HG03439 (cell line): ENCODE results near the gene SLC10A3.

Experiments
- ATAC-seq: cut with Tn5 transposase; IDR thresholded peaks from one replicate; pipeline ENCODE4 v1.9.1; 2021; ENCODE audit warnings: mild to moderate bottlenecking, moderate library complexity; ENCODE audit not compliant: unreplicated experiment

SLC10A3 gene

DNA sequence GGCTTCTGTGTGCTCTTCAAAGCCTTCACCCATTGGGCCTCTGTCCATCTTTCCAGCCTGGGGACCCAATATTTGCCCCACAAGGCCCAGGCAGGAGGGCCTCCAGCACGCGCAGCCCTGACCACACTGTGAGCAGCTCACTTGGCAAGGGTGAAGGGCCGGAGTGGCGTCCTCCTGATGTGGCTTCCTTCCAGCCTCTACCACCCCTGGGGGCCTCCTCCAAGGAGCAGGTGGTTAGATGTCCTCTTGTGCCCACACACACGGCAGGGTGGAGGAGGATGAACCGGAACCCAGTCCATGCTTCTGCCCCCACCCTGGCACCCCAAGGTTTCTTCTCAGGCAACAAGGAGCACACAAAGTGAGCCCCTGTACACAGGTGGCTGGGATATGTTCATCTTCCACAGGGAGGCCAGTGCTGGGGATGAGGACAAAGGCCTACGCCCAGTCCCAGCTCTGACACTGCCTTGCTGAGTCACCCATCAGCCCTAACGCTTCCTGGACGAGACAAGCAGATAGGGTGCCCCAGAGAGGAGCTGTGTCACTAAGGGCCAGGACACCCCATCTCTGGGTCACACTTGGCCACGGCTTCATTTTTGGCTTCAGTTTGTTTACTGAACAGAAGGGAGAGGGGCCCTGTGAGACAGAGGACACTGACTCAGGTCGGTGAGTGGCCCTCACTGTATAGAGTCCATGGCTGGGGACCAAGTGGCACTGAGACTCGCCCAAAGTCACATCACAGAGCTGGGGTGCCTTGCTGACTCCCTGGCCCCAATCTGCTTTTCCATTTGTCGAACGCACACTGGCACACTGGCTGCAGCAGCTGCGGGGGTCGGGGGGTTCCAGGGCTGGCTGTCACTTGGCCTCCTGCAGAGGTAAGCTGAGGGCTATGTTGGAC lies 5.9 kb downstream of the SLC10A3 start:
- ATAC-seq: no peak

DNA sequence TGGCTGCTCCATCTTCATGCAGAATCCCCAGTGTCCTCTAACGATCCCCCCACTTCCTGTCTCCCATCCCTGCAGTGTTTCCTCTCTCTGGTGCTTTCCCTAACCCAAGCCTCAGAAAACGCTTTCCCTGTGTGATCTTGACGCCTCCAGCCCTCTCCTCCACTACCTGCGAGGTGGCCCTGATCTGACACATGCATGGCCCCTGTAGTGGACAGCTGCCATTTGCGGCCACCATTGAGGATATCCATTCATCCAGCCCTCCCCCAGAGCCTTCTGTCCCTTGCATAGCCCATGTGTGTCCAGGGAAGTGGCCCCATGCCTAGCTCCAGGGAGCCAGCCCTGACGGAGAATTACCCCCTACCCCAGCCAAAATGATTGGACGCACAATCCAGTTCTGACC lies 7.1 kb downstream of the SLC10A3 start:
- ATAC-seq: no peak

DNA sequence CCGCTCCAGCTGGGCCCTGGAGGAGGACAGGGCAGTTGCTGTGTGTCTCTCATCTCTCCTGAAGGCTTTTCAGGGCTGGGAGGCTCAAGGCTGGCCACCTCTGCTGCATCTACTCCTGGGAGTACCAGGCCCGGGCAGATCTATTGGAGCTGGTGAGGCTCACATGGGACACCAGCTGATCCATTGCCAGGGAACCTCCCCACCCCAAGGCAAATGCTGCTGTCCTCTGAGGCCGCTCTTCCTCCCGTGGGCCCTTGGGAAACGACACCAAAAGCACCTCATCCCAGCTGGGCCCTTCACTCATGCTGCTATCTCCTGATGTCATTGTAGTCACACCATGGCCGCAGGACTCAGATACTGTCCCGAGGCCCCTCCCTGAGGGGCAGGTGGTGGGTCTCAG lies 7.6 kb downstream of the SLC10A3 start:
- no peak for ATAC-seq

DNA sequence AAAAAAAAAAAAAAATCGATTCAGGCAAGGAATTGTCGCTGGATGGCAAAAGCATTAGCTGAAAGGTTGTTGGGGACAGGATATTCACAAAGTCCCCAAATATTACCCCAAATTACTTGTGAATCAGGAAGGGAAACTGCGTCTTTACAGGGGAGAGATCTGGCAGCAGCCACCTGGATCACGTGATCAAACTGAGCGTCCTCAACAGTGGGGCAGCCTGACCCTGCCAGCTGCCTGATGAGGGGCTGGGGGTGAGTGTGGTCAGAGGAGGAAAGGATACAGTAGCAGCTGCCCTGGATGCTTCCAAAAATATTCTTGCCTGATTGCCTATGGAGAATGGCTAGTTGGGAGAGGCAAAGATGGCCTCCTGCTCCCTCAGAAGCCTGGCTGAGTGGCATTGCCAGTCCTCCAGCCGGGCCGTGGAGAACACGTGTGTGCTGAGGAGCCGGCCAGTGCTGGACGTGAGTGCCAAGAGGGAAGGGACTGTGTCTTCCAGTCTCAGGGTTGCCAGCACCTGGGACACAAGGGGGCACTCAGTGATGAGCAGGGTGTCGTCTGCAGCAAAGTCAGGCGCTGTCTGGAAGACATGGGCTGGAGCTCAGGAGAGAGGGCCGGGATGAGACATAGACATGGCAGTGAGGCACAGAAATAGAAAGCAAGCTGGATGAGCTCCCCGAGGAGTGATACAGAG lies 8.4 kb downstream of the SLC10A3 start:
- ATAC-seq: no peak

DNA sequence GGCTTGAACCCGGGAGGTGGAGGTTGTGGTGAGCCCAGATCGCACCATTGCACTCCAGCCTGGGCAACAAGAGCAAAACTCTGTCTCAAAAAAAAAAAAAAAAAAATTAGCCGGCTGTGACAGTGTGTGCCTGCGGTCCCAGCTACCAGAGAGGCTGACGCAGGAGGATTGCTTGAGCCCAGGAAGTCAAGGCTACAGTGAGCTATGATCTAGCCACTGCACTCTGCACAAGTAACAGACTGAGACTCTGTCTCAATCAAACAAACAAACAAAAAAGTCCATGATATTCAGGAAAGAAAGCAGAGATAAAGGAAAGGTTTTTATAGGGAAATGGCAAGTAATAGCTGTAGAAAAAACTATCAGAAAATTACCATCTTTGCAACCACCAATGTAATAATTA lies 9.2 kb downstream of the SLC10A3 start:
- ATAC-seq: no peak

DNA sequence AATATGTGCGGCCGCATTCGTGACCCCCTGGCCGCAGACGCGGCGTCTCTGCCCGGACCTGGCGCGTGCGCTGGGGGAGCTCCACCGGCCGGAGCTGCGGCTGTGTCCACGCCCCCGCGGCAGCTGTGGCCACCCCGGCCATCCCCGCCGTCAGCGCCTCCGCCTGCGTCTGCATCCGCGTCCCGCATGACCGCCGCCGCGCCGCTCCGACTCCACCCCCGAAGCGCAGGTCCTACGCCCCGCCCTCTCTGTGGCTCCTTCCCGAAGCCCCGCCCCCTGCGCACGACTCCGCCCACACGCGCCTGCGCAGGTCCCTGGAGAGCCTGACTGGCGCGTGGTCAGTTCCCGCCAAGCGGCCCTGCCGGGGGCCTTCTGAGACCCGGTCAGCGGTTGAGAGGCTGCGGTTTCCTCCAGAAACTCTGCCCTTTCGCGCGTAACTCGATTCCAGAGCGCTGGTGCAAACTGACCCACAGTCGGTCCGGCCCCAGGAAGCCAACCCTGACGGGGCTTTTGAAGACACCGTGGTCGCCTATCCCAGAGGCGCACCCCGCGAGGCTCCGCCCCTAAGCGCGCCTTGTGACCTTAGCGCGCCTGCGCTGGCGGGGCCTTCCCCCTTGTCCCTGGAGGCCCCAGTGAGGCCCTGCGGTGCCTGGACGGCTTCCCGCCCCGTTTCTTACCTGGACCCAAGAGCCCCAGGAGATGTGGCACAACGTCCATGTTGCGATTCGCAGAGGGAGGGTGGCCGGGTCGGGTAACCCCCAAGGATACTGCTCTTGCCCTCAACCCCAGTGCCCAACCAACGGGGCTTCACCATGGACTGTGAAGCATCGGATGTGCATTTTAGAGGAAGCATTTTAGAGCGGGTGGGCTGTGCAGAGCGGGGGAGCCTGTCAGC lies 11.5 kb downstream of the SLC10A3 start, which contains the start of gene LAGE3:
TSS of gene LAGE3 (minus strand) at position 554 of the 895 bp plus-strand sequence. CDS start at position 188, 366 bp downstream.
- peak; percentile 85 for ATAC-seq

DNA sequence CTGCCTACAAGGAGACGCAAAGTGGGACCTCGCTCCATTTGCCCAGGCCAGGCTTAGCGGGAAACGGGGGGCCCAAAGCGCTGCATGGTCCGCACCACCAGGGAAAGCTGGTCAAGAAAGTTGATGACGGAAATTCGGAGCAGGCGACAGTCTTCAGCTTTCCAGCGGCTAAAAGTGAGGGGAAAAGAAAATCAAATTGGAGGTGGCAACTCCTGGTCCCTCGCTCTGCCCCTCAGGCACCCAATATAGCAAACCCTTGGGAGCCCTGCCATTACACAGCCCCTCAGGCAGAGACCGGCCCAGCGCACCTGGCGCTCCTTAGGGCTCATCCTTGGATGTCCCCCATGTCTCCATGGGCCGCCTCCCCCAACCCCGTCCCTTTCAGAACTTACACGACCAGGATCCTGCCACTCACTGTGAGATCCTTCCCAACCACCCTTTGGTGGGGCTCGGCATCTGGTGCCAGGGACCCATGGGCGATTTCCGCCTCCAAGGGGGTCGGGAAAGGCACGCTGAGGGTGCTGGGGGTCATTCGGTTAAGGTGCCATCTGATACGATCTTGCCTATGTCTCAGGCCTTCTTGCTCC lies 12.4 kb downstream of the SLC10A3 start:
- no peak for ATAC-seq

DNA sequence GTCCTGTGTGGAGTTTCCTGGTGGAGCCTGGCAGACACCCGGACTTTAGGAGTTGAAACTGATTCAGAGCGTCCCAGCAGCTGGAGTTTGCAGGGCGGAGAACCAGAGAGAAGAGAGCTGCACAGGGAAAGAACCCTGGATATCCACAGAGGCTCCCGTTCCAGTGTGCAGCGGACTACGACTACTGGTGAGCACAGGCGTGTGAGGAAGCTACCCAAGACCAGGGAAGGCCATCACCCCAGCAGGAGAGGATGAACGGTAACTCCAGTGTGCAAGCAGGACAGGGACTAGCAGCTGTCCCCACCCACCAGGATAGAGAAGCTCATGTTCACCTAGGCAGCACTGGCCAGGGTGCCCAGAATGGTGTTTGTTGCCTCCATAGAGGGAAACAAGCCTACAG lies 13.6 kb downstream of the SLC10A3 start:
- ATAC-seq: no peak

DNA sequence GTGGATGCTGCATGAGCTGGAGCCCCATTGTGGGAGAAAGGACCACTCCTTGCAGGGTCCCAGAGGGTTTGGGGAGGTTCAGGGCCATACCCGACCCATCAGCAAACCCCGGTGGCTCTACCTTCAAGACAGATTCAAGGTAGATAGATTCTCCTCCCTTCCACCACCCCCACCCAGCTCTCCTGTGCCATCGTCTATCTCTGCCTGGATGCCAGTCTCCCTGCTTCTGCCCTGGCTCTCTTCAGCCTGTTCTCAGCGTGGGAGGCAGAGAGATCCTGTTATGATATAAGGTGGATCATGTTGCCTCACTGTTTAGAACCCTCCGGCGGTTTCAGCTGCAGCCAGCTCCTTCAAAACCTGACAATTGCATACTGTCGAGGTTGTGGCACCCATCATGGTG lies 16.7 kb downstream of the SLC10A3 start:
- ATAC-seq: no peak

DNA sequence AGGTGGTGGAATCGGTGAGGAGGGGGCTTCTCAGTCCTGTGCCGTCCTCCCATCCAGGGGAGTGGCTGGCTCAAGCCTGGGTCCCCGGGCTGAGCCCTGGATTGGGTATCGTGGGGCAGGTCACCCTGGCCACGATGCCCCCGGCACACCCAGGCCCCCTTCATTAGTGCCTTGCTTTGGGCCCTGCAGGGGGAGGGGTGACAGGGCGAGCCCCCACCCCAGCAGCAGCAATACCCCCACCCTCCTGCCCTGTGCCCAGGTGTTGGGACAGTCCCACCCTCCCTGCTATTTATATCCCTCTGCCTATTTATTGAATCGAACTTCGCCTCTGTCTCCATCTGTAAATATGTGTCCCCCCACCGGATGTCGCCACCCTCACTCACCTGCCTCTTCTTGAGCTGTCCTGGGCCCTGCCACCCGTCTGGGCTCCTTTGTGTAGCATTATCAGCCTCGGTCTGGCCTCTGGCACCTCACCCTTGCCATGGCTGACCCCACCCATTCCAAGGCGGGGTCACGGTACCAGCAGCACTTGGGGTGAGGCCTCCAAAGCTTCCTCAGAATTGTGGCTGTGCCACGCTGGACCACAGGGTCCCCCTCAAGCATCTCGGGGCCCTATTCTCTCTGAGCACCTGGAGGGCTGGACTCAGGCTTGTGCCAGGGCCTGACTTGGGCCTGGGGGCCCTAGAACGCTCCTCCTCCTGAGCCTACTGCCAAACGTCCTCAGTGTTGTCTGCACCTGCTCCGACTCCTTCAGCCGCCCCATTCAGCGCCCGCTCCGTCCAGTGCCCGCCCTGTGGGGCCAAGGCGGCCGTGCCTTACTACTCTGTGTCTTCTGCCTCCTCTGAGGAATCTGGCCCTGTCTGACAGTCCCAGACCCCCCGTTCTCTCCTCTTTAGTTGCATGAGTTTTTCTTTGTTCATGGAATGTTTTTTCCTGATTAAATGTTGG lies 17.5 kb downstream of the SLC10A3 start:
- no peak for ATAC-seq

DNA sequence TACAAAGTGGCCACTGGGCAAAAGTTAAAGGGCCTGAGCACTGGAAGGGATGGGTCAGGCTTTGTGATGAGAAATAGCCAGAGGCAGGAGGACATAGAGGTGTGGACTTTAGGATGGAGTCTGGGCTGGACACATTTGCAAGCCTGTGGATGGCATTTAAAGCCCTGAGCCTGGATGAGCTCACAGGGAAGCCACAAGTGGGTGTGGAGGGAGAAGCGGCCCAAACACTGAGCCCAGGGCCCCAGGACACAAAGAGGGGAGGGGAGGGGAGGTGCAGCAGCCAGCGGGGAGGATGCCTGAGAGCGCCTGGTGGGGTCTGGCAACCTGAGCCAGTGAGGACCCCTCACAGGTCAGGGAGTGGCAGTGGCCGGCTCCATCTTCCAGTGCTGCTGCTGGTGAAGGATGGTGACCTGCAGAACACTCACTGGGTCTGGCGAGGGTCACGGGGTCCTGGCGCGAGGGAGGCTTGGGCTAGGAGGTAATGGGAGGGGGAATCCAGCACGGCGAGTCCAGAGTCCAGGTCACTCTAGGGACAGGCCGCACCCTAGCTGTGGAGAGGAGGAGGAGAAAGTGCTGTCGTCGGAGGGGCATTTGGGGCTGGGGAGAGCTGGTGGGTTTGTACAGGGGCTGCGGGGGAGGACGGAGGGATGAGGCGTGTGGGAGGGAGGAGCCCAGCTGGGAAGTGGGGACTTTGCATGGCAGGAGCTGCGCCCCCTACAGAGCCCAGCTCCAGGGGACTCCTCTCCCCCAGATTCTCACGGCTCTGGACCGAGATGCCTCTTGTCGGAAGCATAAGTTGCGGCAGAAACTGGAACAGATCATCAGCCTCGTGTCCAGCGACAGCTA lies 18.4 kb downstream of the SLC10A3 start:
- ATAC-seq: no peak

DNA sequence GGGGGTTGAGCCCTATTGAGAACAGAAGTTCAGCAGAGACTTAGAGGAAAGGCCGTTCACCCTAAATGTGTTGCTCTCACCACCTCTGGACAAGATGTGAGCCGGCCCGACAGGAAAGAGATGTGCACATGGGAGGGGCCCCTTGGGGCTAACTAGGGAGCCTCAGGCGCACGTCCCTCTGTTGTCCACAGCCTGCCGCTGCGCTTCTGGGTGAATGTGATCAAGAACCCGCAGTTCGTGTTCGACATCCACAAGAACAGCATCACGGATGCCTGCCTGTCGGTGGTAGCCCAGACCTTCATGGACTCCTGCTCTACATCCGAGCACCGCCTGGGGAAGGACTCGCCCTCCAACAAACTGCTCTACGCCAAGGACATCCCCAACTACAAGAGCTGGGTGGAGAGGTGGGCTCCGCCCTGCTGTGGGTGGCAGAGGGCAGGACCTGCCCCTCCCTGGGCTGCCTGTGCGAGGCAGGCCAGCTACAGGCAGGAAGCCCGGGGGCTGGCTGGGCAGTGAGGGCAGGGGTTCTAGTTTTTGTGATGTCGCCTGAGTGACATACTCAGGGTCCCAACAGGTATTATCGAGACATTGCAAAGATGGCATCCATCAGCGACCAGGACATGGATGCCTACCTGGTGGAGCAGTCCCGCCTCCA lies 19.4 kb downstream of the SLC10A3 start:
- ATAC-seq: no peak

DNA sequence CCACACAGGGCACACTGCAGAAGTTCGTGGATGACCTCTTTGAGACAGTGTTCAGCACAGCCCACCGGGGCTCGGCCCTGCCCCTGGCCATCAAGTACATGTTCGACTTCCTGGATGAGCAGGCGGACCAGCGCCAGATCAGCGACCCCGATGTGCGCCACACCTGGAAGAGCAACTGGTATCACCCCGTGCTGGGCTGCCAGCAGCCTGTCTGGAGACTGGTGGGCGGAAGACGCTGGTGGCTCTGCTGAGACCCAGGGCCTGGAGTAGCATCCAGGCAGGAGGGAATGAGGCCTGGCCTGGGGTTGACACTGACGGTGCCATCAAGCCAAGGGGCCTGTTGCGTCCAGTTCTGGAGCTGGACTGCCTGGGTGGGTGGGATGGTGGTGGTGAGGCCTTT lies 20.0 kb downstream of the SLC10A3 start:
- no peak for ATAC-seq

DNA sequence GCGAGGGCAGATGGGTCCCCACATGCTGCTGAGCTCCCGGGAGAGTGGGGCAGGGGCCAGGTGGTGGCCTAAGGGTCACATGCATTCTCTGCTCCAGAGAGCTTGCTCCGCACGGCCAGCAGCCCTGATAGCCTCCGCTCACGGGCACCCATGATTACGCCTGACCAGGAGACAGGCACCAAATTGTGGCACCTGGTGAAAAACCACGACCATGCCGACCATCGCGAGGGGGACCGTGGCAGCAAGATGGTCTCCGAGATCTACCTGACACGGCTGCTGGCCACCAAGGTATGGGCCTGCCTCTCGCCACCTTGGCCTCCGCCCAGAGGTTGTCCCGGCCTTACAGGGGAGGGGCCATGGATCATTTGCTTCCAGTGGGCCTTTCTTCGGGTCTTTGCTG lies 20.5 kb downstream of the SLC10A3 start:
- ATAC-seq: no peak

DNA sequence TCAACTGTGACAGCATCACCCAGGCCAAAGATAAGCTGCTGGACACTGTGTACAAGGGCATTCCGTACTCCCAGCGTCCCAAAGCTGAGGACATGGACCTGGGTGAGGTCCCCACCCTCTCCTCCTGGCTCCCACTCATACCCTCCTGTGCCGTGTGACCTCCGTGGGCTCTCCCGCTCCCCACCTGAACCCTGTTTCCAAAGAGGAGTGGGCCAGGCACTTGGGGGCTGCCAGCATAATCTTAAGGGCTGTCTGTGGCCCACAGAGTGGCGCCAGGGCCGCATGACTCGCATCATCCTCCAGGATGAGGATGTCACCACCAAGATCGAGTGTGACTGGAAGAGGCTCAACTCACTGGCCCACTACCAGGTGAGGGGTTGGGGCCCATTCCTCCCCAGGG lies 21.3 kb downstream of the SLC10A3 start:
- no peak for ATAC-seq

DNA sequence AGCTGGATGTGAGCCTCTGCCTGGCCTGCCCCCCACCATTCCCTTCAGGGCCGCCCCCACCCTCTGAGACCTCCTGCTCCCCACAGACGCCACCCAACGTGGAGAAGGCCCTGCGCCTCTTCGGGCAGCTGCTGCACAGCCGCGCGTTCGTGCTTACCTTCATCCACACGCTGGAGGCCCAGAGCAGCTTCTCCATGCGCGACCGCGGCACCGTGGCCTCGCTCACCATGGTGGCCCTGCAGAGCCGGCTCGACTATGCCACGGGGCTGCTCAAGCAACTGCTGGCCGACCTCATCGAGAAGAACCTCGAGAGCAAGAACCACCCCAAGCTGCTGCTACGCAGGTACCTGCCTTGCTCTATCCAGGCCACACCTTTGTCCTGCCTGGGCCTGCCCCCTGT lies 22.2 kb downstream of the SLC10A3 start:
- ATAC-seq: no peak

DNA sequence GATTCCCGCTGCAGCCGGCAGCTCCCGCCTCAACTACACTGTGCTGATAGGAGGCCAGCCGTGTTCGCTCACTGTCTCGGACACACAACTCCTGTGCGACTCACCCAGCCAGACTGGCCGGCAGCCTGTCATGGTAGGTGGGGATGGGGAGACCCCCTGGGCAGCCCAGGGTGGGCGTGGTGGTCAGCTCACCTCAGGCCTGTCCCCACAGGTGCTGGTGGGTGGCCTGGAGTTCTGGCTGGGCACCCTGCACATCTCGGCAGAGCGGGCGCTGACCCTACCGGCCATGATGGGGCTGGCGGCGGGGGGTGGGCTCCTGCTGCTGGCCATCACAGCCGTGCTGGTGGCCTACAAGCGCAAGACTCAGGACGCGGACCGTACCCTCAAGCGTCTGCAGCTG lies 22.9 kb downstream of the SLC10A3 start:
- no peak for ATAC-seq

DNA sequence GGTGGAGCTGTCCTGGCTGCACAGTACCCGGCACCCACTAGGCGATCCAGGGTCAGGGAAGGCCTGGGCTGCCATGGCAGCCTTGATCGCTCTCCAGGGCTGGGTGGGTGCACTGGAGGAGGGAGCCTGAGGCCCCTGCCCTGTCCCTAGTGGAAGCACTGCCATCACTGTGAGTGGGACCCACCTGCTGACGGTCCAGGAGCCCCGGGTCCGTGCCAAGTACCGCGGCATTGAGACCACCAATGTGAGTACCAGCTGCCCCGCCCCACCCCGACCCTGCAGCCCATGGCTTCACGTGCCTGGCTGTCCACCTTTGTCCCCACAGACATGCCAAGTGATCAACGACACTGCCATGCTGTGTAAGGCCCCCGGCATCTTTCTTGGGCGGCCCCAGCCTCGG lies 23.5 kb downstream of the SLC10A3 start:
- no peak for ATAC-seq
